22Rv1 (cell line): ENCODE data around the gene EZH1.

Experiments
- ZFX ChIP-seq: fragments of 450-650 bp; IDR thresholded peaks from 2 replicates; pipeline ENCODE4 v1.6.1; 2017; ENCODE audit warnings: antibody characterized with exemption, borderline replicate concordance
- TF ChIP-seq, protein P1 (sequence below): fragments of 450-650 bp; IDR thresholded peaks from 2 replicates; pipeline ENCODE4 v1.5.1; 2017; ENCODE audit warnings: mild to moderate bottlenecking

DNA sequence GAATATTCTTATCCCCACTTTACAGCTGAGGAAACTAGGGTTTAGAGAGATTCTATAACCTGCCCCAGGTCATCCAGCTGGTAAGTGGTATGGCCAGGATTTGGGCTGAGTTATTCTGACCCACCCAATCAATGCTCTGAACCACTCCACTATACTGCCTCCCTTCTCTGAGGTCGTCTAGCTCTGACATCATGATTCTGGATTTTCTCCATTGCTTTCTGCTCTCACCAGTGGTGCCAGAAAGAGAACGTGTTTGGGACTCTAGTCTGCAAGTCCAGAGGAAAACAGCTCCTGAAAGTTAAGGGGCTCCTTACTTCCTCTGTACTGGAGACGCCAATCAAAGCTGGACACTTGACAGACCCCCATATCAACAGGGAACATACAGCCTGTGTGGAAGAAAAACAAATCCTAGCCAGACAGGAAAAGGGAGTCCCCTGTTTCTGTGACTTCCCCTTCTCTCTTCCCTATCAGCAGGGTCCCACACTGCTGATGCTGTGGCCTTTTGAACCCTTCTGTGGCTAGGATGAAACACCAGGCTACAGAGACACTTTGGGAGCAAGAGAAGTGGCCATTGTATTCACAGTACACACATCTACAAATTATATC, 6.0 kb upstream of the EZH1 start:
- TF ChIP-seq, protein P1, sequence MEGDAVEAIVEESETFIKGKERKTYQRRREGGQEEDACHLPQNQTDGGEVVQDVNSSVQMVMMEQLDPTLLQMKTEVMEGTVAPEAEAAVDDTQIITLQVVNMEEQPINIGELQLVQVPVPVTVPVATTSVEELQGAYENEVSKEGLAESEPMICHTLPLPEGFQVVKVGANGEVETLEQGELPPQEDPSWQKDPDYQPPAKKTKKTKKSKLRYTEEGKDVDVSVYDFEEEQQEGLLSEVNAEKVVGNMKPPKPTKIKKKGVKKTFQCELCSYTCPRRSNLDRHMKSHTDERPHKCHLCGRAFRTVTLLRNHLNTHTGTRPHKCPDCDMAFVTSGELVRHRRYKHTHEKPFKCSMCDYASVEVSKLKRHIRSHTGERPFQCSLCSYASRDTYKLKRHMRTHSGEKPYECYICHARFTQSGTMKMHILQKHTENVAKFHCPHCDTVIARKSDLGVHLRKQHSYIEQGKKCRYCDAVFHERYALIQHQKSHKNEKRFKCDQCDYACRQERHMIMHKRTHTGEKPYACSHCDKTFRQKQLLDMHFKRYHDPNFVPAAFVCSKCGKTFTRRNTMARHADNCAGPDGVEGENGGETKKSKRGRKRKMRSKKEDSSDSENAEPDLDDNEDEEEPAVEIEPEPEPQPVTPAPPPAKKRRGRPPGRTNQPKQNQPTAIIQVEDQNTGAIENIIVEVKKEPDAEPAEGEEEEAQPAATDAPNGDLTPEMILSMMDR, result no peak
- no peak for TF ChIP-seq ZFX
